GM12891 (cell line): Measurements from ENCODE around the gene CPAMD8.

Experiments used
- PAX5 ChIP-seq: IDR thresholded peaks from 2 replicates; pipeline ENCODE4 v1.6.1; 2011; ENCODE audit warnings: low read length, moderate library complexity, mild to moderate bottlenecking; ENCODE audit not compliant: insufficient read depth, severe bottlenecking
- POLR2A ChIP-seq: IDR thresholded peaks from 2 replicates; pipeline ENCODE4 v1.6.1; 2011; ENCODE audit warnings: low read depth, low read length, control low read depth
- POLR2AphosphoS5 ChIP-seq: IDR thresholded peaks from 2 replicates; pipeline ENCODE4 v1.6.1; 2011; ENCODE audit warnings: low read depth, low read length, control low read depth
- TAF1 ChIP-seq: IDR thresholded peaks from 2 replicates; pipeline ENCODE4 v1.6.1; 2011; ENCODE audit warnings: low read depth, low read length, control low read depth

DNA sequence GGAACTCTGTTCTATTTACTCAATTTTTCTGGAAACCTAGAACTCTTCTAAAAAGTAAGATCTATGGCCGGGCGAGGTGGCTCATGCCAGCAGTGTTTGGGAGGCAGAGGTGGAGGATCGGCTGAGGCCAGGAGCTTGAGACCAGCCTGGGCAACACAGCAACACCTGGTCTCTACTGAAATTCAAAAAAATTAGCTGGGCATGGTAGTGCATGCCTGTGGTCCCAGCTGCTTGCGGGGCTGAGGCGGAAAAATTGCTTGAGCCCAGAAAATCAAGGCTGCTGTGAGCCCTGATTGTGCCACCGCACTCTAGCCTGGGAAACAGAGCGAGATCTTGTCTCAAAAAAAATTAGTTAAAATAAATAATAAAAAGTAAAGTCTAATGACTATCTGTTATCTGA, 109.2 kb downstream of the CPAMD8 start:
- TF ChIP-seq POLR2A (no peak), POLR2AphosphoS5 (no peak), PAX5 (no peak), TAF1 (no peak)
